AG09309 (cell line): Measurements from ENCODE around the gene HELZ.

Experiments used
- DNase-seq: peaks from one replicate; pipeline ENCODE4 v3.0.0-alpha.2; 2010; ENCODE audit warnings: low read depth
- H3K4me3 ChIP-seq: 2 replicates; pipeline ENCODE4 v1.5.1; 2011; ENCODE audit warnings: mild to moderate bottlenecking, low read depth, low read length, moderate library complexity; ENCODE audit not compliant: control insufficient read depth
- CTCF ChIP-seq: IDR thresholded peaks from 2 replicates; pipeline ENCODE4 v1.5.1; 2011; ENCODE audit warnings: mild to moderate bottlenecking, low read depth, low read length, inconsistent platforms; ENCODE audit not compliant: insufficient read depth, control insufficient read depth; ENCODE audit errors: missing control alignments

Gene HELZ

DNA sequence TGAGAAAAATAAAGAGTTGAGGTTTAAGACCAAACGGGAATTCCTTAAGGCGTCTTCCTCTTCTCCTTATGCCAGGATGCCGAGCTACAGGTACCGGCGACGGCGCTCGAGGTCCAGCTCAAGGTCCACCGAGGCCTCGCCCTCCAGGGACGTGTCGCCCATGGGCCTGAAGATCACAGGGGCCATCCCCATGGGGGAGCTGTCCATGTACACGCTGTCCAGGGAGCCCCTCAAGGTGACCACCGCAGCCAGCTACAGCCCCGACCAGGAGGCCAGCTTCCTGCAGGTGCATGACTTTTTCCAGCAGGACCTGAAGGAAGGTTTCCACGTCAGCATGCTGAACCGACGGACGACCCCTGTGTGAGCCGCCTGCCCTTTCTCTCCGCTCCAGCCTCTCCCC, 214.4 kb downstream of the HELZ start:
- H3K4me3 ChIP-seq, result no peak overlapping the region
- DNase-seq, result no peak
- no peak for TF ChIP-seq CTCF

DNA sequence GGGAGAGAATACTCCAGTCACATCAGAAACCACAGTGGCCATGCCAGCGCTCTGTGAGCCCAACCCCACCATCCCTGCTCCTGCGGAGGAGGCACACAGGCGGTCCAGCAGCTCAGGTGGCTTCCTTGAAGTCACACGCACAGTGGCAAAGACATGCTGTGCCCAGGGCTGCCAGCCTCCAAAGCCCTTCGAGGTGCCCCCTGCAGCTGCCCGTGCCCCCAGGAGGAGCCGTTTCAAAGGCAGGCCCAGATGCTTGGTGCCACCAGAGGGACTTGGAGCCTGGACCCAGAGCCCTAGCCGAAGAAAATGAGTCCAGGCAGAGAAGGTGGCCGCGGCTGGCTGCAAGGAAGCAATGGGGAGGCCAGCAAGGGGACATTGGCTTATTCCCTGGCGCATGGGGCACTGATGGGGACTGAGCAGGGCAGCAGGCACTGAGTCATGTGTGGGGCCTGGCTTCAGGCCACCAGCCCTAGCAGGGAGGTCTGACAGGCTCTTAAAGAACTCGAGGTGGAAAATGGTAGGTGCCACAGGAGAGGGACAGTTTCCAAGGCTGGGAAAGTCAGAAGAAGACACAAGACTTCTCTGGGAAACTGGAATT, 217.9 kb downstream of the HELZ start:
- no peak overlapping the region for H3K4me3 ChIP-seq
- DNase-seq, result no peak
- TF ChIP-seq CTCF, result no peak

DNA sequence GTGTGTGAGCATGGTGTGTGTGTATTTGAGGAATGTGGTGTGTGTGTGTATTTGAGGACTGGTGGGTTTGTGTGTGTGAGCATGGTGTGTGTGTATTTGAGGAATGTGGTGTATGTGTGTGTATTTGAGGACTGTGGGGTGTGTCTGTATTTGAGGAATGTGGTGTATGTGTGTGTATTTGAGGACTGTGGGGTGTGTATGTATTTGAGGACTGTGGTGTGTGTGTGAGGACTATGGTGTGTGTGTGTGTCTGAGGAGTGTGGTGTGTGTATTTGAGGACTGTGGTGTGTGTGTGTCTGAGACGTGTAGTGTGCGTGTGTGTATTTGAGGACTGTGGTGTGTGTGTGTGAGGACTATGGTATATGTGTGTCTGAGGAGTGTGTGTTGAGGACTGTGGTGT, 218.7 kb downstream of the HELZ start:
- H3K4me3 ChIP-seq, result no peak overlapping the region
- DNase-seq, result no peak
- no peak for TF ChIP-seq CTCF

GRCh38 chr17:67025216-67025792, 219.7 kb downstream of the HELZ start:
- no peak for TF ChIP-seq CTCF
- no peak overlapping the region for H3K4me3 ChIP-seq
- no peak for DNase-seq

GRCh38 chr17:67024736-67025135, 220.3 kb downstream of the HELZ start:
- DNase-seq, result no peak
- no peak overlapping the region for H3K4me3 ChIP-seq
- no peak for TF ChIP-seq CTCF

DNA sequence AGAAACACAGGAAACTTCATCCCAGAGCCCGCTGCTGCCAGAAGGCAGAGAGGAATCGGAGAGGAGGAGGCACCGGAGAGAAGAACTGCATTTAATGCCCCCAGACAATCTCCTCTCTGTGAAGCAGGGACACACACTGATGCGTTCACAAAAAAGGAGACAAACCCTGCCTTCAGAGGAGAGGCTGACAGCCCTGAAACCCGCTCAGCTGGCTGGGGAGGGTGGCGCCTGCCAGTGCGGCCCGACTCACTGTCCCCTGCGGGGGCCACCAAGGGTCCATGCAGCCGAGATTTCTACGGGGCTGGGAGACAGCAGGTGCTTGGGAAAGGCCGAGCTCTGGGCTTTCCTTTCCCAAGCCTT, 222.6 kb downstream of the HELZ start:
- no peak overlapping the region for H3K4me3 ChIP-seq
- no peak for TF ChIP-seq CTCF
- DNase-seq, result no peak
